H9 (cell line): ENCODE results near the gene AQP10. TPM values are rescaled to one million over a fixed set of nuclear protein-coding genes. Genes with fewer than 3 reads are reported as not detected.

ENCODE experiments used
- DNase-seq: peaks from one replicate; pipeline ENCODE4 v3.0.0-alpha.2; 2017
- H2AFZ ChIP-seq: one replicate; pipeline ENCODE4 v1.6.1; 2013; ENCODE audit warnings: mild to moderate bottlenecking, low read length, control low read depth, moderate library complexity
- H2AK5ac ChIP-seq: 2 replicates; pipeline ENCODE4 v1.6.1; 2013; ENCODE audit warnings: low read length, control low read depth, mixed read lengths; ENCODE audit not compliant: insufficient read length
- H2BK120ac ChIP-seq: one replicate; pipeline ENCODE4 v1.6.1; 2013; ENCODE audit warnings: low read depth, mild to moderate bottlenecking, low read length, control low read depth, inconsistent platforms; ENCODE audit not compliant: poor library complexity, severe bottlenecking
- H2BK12ac ChIP-seq: 2 replicates; pipeline ENCODE4 v1.6.1; 2013; ENCODE audit warnings: low read length, control low read depth, mixed read lengths, low read depth; ENCODE audit not compliant: insufficient read length
- H2BK15ac ChIP-seq: 2 replicates; pipeline ENCODE4 v1.6.1; 2013; ENCODE audit warnings: low read depth, low read length, control low read depth
- H2BK20ac ChIP-seq: one replicate; pipeline ENCODE4 v1.6.1; 2013; ENCODE audit warnings: low read depth, mild to moderate bottlenecking, low read length, control low read depth, inconsistent platforms; ENCODE audit not compliant: poor library complexity, severe bottlenecking
- H2BK5ac ChIP-seq: 2 replicates; pipeline ENCODE4 v1.6.1; 2013; ENCODE audit warnings: low read length, control low read depth, mixed read lengths; ENCODE audit not compliant: insufficient read length
- H3K14ac ChIP-seq: 2 replicates; pipeline ENCODE4 v1.6.1; 2013; ENCODE audit warnings: low read length, control low read depth; ENCODE audit not compliant: insufficient read depth
- H3K18ac ChIP-seq: 2 replicates; pipeline ENCODE4 v1.6.1; 2013; ENCODE audit warnings: low read depth, mild to moderate bottlenecking, mixed read lengths, low read length, control low read depth; ENCODE audit not compliant: insufficient read length
- H3K23ac ChIP-seq: 2 replicates; pipeline ENCODE4 v1.6.1; 2013; ENCODE audit warnings: low read length, control low read depth, mixed read lengths, low read depth; ENCODE audit not compliant: insufficient read length
- H3K23me2 ChIP-seq: 2 replicates; pipeline ENCODE4 v1.6.1; 2013; ENCODE audit warnings: low read depth, mild to moderate bottlenecking, mixed read lengths, low read length, control low read depth; ENCODE audit not compliant: insufficient read length, poor library complexity, severe bottlenecking
- H3K27ac ChIP-seq: 2 replicates; pipeline ENCODE4 v1.5.1; 2013; ENCODE audit warnings: low read length, control low read depth, mixed read lengths, low read depth; ENCODE audit not compliant: insufficient read length
- H3K27me3 ChIP-seq: 2 replicates; pipeline ENCODE4 v1.6.1; 2013; ENCODE audit warnings: low read length, control low read depth, inconsistent platforms; ENCODE audit not compliant: insufficient read depth
- H3K4ac ChIP-seq: 2 replicates; pipeline ENCODE4 v1.6.1; 2013; ENCODE audit warnings: low read depth, mild to moderate bottlenecking, control low read depth, inconsistent platforms, low read length, moderate library complexity
- H3K4me1 ChIP-seq: 2 replicates; pipeline ENCODE4 v1.6.1; 2013; ENCODE audit warnings: low read length, control low read depth, inconsistent platforms; ENCODE audit not compliant: insufficient read depth
- H3K4me2 ChIP-seq: 2 replicates; pipeline ENCODE4 v1.6.1; 2013; ENCODE audit warnings: low read length, control low read depth, mixed read lengths; ENCODE audit not compliant: insufficient read length, insufficient read depth
- H3K56ac ChIP-seq: 2 replicates; pipeline ENCODE4 v1.6.1; 2013; ENCODE audit warnings: low read depth, mild to moderate bottlenecking, mixed read lengths, low read length, control low read depth; ENCODE audit not compliant: insufficient read length
- H3K79me1 ChIP-seq: 2 replicates; pipeline ENCODE4 v1.6.1; 2013; ENCODE audit warnings: low read depth, mild to moderate bottlenecking, moderate library complexity, low read length, control low read depth, inconsistent platforms; ENCODE audit not compliant: insufficient read depth, poor library complexity, severe bottlenecking
- H3K79me2 ChIP-seq: 2 replicates; pipeline ENCODE4 v1.6.1; 2013; ENCODE audit warnings: low read length, control low read depth, inconsistent platforms; ENCODE audit not compliant: insufficient read depth
- H3K9ac ChIP-seq: 2 replicates; pipeline ENCODE4 v1.6.1; 2013; ENCODE audit warnings: low read length, control low read depth, mixed read lengths; ENCODE audit not compliant: insufficient read length; ENCODE audit errors: extremely low read depth
- H3K9me3 ChIP-seq: one replicate; pipeline ENCODE4 v1.6.1; 2013; ENCODE audit warnings: low read depth, low read length, inconsistent platforms; ENCODE audit not compliant: control insufficient read depth
- H3T11ph ChIP-seq: one replicate; pipeline ENCODE4 v1.6.1; 2013; ENCODE audit warnings: mild to moderate bottlenecking, low read length, control low read depth, inconsistent platforms
- H4K20me1 ChIP-seq: one replicate; pipeline ENCODE4 v1.6.1; 2013; ENCODE audit not compliant: control insufficient read depth, insufficient read length, insufficient read depth
- H4K5ac ChIP-seq: 2 replicates; pipeline ENCODE4 v1.6.1; 2013; ENCODE audit warnings: low read depth, mild to moderate bottlenecking, mixed read lengths, low read length, control low read depth; ENCODE audit not compliant: insufficient read length
- H4K8ac ChIP-seq: replicated peaks from 2 replicates; pipeline ENCODE4 v1.6.1; 2013; ENCODE audit warnings: low read length, control low read depth, mixed read lengths, low read depth; ENCODE audit not compliant: insufficient read length
- H4K91ac ChIP-seq: 2 replicates; pipeline ENCODE4 v1.6.1; 2013; ENCODE audit warnings: low read depth, mild to moderate bottlenecking, moderate library complexity, mixed read lengths, low read length, control low read depth; ENCODE audit not compliant: insufficient read length
- H3K27ac Mint-ChIP-seq, 3 experiments: 2 replicates in 2 of 3; 3 replicates in 1 of 3; pipeline ENCODE4 v1.8.0; 2020 to 2021; ENCODE audit warnings: mixed read lengths in 3 of 3, mild to moderate bottlenecking in 1 of 3, moderate library complexity in 1 of 3
- H3K27me3 Mint-ChIP-seq: 2 replicates; pipeline ENCODE4 v1.8.0; 2021; ENCODE audit warnings: low read depth, mild to moderate bottlenecking, moderate library complexity, mixed read lengths
- H3K36me3 Mint-ChIP-seq, 3 experiments: 2 replicates in 2 of 3; 3 replicates in 1 of 3; pipeline ENCODE4 v1.8.0; 2020 to 2021; ENCODE audit warnings: low read depth in 3 of 3, mixed read lengths in 3 of 3; ENCODE audit not compliant: insufficient read depth in 1 of 3
- H3K4me1 Mint-ChIP-seq, 2 experiments: 2 replicates each; pipeline ENCODE4 v1.8.0; 2020; ENCODE audit warnings: mixed read lengths in 2 of 2
- H3K4me3 Mint-ChIP-seq, 2 experiments: 2 replicates in 1 of 2; 3 replicates in 1 of 2; pipeline ENCODE4 v1.8.0; 2020 to 2021; ENCODE audit warnings: mild to moderate bottlenecking in 2 of 2, mixed read lengths in 2 of 2, moderate library complexity in 1 of 2
- H3K9me3 Mint-ChIP-seq, 2 experiments: 2 replicates in 1 of 2; 3 replicates in 1 of 2; pipeline ENCODE4 v1.8.0; 2020; ENCODE audit warnings: mild to moderate bottlenecking in 2 of 2, mixed read lengths in 2 of 2, moderate library complexity in 1 of 2
- WGBS: extraction: QIAGEN DNeasy Blood & Tissue Kit; methylation state at CpG from one replicate; pipeline ENCODE4 v1.1.7; 2013; ENCODE audit warnings: missing lambda C conversion rate, low lambda C conversion rate, mixed read lengths; ENCODE audit not compliant: insufficient read length; ENCODE audit errors: extremely low coverage; 5-methylcytosine and 5-hydroxymethylcytosine counted together
- total RNA-seq: library from RNA; stranded (reverse); gene quantifications from 2 replicates; pipeline ENCODE4 v1.2.1, GENCODE V29; 2021
- TF ChIP-seq, protein P1 (sequence below): fragments of 200-600 bp; sonication (generic); conservative IDR thresholded peaks from 3 replicates; pipeline ENCODE4 v1.8.0; 2021; ENCODE audit warnings: antibody characterized with exemption, mild to moderate bottlenecking

Gene AQP10
- total RNA-seq, 1 experiment from 2014 or later, result not detected

DNA sequence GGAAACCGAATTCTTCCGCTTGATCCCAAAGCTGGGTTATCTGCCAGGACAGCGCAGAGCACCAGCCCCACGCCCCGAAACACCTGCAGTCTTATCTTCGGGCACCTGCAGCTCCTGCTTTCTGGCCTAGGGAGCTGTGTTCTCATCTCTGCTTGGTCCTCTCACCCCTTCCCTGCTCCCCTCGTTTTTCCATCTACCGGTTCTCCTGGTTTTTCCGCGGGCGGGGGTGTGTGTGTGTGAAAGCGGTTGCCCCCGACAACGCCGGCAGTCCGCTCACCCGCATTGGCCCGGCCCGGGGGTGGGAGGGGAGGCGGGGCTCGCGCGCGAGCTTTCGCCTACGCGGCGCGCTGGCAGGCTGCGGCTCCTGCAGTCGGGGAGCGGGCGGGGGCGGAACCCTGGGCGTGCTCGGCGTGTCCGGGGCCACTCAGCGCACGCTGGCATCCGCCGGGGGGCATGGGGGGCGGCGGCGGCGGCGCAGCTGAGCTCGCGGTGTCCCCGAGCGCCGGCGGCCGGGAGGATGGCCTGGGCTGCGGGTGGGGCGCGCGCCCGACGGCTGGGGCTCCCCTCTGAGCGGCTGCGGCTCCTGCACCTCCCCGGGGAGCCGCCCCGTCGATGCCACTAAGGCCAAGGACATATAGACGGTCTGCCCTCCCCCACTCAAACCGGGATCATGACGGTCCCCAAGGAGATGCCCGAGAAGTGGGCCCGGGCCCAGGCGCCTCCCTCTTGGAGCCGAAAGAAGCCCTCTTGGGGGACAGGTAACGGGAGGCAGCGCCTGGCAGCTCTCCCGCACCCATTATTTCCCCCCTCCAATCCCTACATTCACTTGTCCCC lies 7.6 kb downstream of the AQP10 start:
- peaks cover 17 to 38% (median 30%) of the 10 kb centered on the region in 3 experiments for H3K36me3 Mint-ChIP-seq

More for the DNA sequence above, 7.6 kb downstream of the AQP10 start:
- Histone ChIP-seq H2BK15ac (no peak overlapping the region), H4K8ac (no peak overlapping the region), H3K27me3 (no peaks in the 10 kb centered on the region), H2BK20ac (no peak overlapping the region), H3K9me3 (no peaks in the 10 kb centered on the region), H3T11ph (no peak overlapping the region), H3K4ac (no peak overlapping the region), H3K4me2 (peak overlapping the region; percentile 88), H3K79me2 (peaks cover 2% of the 10 kb centered on the region; the same call in 1 of the 2 replicates), H4K5ac (no peak overlapping the region), H3K9ac (no peak overlapping the region), H4K20me1 (no peaks in the 10 kb centered on the region), H2BK120ac (no peak overlapping the region), H3K23ac (no peak overlapping the region), H2AFZ (no peak overlapping the region), H4K91ac (no peak overlapping the region), H2BK5ac (no peak overlapping the region), H3K4me1 (peaks cover 12% of the 10 kb centered on the region; the same call in 1 of the 2 replicates), H3K18ac (peak overlapping the region; percentile 53), H3K56ac (no peak overlapping the region), H3K14ac (peak overlapping the region; percentile 39), H2BK12ac (no peak overlapping the region), H3K23me2 (peaks cover 16% of the 10 kb centered on the region), H2AK5ac (no peak overlapping the region), H3K27ac (no peak overlapping the region), H3K79me1 (no peaks in the 10 kb centered on the region)
- TF ChIP-seq, protein P1, sequence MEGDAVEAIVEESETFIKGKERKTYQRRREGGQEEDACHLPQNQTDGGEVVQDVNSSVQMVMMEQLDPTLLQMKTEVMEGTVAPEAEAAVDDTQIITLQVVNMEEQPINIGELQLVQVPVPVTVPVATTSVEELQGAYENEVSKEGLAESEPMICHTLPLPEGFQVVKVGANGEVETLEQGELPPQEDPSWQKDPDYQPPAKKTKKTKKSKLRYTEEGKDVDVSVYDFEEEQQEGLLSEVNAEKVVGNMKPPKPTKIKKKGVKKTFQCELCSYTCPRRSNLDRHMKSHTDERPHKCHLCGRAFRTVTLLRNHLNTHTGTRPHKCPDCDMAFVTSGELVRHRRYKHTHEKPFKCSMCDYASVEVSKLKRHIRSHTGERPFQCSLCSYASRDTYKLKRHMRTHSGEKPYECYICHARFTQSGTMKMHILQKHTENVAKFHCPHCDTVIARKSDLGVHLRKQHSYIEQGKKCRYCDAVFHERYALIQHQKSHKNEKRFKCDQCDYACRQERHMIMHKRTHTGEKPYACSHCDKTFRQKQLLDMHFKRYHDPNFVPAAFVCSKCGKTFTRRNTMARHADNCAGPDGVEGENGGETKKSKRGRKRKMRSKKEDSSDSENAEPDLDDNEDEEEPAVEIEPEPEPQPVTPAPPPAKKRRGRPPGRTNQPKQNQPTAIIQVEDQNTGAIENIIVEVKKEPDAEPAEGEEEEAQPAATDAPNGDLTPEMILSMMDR, result no peak
- H3K27ac Mint-ChIP-seq, result peak overlapping the region in 2 of 3 experiments; percentile 82 to 93; a peak in 3 of 7 replicates
- no CpG with 5 or more reads among the region's 76 CpGs for WGBS
- H3K4me3 Mint-ChIP-seq, result peak overlapping the region; percentile 71 to 81
- DNase-seq, result peak; percentile 80
- no peaks in the 10 kb centered on the region for H3K9me3 Mint-ChIP-seq
- H3K4me1 Mint-ChIP-seq, result peaks cover 31 to 39% of the 10 kb centered on the region in 2 experiments
- peaks cover 5% of the 10 kb centered on the region for H3K27me3 Mint-ChIP-seq
